Peyer's patch (tissue), 4 donors: ENCODE measurements around the gene TMEM53.

ENCODE experiments used
- POLR2A ChIP-seq, 2 donors: fragments of 450-650 bp; IDR thresholded peaks; one replicate each; pipeline ENCODE4 v1.5.1; 2017; ENCODE audit warnings: antibody characterized with exemption in 2 of 2, mild to moderate bottlenecking in 2 of 2, moderate library complexity in 2 of 2
- TF ChIP-seq, protein P1 (sequence below), 6 experiments: fragments of 450-650 bp in 4 of 6; fragments of 200-600 bp in 2 of 6; sonication (generic) in 1 of 6; IDR thresholded peaks; one replicate each; pipeline ENCODE4 v1.5.1; 2017 to 2019; ENCODE audit warnings: antibody characterized with exemption in 6 of 6, mild to moderate bottlenecking in 3 of 6, moderate library complexity in 1 of 6

GRCh38 chr1:44641126-44642102 is 32.9 kb downstream of the TMEM53 start:
- TF ChIP-seq, protein P1, sequence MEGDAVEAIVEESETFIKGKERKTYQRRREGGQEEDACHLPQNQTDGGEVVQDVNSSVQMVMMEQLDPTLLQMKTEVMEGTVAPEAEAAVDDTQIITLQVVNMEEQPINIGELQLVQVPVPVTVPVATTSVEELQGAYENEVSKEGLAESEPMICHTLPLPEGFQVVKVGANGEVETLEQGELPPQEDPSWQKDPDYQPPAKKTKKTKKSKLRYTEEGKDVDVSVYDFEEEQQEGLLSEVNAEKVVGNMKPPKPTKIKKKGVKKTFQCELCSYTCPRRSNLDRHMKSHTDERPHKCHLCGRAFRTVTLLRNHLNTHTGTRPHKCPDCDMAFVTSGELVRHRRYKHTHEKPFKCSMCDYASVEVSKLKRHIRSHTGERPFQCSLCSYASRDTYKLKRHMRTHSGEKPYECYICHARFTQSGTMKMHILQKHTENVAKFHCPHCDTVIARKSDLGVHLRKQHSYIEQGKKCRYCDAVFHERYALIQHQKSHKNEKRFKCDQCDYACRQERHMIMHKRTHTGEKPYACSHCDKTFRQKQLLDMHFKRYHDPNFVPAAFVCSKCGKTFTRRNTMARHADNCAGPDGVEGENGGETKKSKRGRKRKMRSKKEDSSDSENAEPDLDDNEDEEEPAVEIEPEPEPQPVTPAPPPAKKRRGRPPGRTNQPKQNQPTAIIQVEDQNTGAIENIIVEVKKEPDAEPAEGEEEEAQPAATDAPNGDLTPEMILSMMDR (IDR thresholded peaks at IDR 0.05), result no peak
- no peak for TF ChIP-seq POLR2A (IDR thresholded peaks at IDR 0.05)
